ENCODE results near the gene R3HDM4.

DNA sequence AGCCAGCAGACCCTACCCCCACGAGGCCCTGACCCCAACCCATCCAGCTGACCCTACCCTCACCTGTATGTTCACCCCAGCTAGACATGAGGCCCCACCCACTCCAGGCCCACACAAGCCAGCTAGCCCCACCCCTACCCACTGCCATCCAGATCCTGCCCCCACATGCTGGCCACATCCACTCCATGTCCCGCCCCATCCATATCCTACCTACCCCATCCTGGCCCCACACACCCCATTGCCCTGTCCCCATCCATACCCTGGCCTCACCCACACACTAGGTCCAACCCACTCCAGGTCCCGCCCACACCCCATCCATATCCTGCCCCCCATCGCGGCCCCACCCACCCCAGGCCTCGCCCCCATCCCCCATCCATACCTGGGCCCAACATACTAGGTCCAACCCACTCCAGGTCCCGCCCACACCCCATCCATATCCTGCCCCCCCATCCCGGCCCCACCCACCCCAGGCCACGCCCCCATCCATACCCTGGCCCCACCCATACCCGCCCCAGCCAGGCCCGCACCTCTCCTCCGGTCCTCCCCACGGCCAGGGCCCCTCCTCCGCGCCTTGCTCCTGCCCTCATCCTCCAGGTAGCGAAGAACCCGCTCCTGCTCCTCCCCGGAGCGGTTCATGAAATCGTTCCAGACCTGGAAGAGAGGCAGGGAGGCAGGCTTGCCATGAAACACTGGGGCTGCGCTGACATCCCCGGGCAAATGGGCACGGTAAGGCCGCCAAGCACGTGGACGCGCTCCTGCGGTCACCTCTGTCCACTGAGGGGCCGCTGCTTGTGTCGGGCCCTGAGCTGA, 12.5 kb downstream of the R3HDM4 start:
- no peak for TF ChIP-seq NFYA (IDR thresholded peaks at IDR 0.05; ENCODE audit: borderline replicate concordance, low read depth, low read length)
- no peak for TF ChIP-seq SP1 (IDR thresholded peaks at IDR 0.05; ENCODE audit: low read depth, low read length)
- TF ChIP-seq CREB1 (IDR thresholded peaks at IDR 0.05; ENCODE audit: low read depth) = no peak
- no peak for TF ChIP-seq SPI1 (IDR thresholded peaks at IDR 0.05; ENCODE audit: borderline replicate concordance, insufficient read depth, low read depth, low read length)
- TF ChIP-seq, protein P1, sequence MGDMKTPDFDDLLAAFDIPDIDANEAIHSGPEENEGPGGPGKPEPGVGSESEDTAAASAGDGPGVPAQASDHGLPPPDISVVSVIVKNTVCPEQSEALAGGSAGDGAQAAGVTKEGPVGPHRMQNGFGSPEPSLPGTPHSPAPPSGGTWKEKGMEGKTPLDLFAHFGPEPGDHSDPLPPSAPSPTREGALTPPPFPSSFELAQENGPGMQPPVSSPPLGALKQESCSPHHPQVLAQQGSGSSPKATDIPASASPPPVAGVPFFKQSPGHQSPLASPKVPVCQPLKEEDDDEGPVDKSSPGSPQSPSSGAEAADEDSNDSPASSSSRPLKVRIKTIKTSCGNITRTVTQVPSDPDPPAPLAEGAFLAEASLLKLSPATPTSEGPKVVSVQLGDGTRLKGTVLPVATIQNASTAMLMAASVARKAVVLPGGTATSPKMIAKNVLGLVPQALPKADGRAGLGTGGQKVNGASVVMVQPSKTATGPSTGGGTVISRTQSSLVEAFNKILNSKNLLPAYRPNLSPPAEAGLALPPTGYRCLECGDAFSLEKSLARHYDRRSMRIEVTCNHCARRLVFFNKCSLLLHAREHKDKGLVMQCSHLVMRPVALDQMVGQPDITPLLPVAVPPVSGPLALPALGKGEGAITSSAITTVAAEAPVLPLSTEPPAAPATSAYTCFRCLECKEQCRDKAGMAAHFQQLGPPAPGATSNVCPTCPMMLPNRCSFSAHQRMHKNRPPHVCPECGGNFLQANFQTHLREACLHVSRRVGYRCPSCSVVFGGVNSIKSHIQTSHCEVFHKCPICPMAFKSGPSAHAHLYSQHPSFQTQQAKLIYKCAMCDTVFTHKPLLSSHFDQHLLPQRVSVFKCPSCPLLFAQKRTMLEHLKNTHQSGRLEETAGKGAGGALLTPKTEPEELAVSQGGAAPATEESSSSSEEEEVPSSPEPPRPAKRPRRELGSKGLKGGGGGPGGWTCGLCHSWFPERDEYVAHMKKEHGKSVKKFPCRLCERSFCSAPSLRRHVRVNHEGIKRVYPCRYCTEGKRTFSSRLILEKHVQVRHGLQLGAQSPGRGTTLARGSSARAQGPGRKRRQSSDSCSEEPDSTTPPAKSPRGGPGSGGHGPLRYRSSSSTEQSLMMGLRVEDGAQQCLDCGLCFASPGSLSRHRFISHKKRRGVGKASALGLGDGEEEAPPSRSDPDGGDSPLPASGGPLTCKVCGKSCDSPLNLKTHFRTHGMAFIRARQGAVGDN (IDR thresholded peaks at IDR 0.05) = no peak
- TF ChIP-seq, protein P2, sequence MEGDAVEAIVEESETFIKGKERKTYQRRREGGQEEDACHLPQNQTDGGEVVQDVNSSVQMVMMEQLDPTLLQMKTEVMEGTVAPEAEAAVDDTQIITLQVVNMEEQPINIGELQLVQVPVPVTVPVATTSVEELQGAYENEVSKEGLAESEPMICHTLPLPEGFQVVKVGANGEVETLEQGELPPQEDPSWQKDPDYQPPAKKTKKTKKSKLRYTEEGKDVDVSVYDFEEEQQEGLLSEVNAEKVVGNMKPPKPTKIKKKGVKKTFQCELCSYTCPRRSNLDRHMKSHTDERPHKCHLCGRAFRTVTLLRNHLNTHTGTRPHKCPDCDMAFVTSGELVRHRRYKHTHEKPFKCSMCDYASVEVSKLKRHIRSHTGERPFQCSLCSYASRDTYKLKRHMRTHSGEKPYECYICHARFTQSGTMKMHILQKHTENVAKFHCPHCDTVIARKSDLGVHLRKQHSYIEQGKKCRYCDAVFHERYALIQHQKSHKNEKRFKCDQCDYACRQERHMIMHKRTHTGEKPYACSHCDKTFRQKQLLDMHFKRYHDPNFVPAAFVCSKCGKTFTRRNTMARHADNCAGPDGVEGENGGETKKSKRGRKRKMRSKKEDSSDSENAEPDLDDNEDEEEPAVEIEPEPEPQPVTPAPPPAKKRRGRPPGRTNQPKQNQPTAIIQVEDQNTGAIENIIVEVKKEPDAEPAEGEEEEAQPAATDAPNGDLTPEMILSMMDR (IDR thresholded peaks at IDR 0.05 in 2 of 3, conservative IDR thresholded peaks at IDR 0.05 in 1 of 3; ENCODE audit: control insufficient read depth in 2 of 3, extremely low read depth in 1 of 3, insufficient read depth in 1 of 3, low read depth in 3 of 3, low read length in 3 of 3) = no peak
- TF ChIP-seq POLR2AphosphoS5 (IDR thresholded peaks at IDR 0.05; ENCODE audit: low read length) = no peak
- no peak for TF ChIP-seq BHLHE40 (IDR thresholded peaks at IDR 0.05; ENCODE audit: borderline replicate concordance in 1 of 2, low read depth in 2 of 2, low read length in 1 of 2)
- TF ChIP-seq, protein P3, sequence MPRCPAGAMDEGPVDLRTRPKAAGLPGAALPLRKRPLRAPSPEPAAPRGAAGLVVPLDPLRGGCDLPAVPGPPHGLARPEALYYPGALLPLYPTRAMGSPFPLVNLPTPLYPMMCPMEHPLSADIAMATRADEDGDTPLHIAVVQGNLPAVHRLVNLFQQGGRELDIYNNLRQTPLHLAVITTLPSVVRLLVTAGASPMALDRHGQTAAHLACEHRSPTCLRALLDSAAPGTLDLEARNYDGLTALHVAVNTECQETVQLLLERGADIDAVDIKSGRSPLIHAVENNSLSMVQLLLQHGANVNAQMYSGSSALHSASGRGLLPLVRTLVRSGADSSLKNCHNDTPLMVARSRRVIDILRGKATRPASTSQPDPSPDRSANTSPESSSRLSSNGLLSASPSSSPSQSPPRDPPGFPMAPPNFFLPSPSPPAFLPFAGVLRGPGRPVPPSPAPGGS (IDR thresholded peaks at IDR 0.05; ENCODE audit: borderline replicate concordance, insufficient read depth, low read depth, low read length, poor library complexity, severe bottlenecking) = no peak
- TF ChIP-seq ZNF384 (IDR thresholded peaks at IDR 0.05; ENCODE audit: borderline replicate concordance, low read depth, low read length) = no peak
- no peak for TF ChIP-seq GABPA (IDR thresholded peaks at IDR 0.05; ENCODE audit: low read depth)
- TF ChIP-seq ASH2L (IDR thresholded peaks at IDR 0.05; ENCODE audit: borderline replicate concordance, low read depth) = no peak
- no peak for TF ChIP-seq EP300 (IDR thresholded peaks at IDR 0.05; ENCODE audit: borderline replicate concordance in 1 of 2, control insufficient read depth in 1 of 2, low read depth in 2 of 2, low read length in 2 of 2)
- no peak for TF ChIP-seq FOS (IDR thresholded peaks at IDR 0.05; ENCODE audit: borderline replicate concordance, extremely low read depth, insufficient read length)

Data from GM12878 (cell line).